Measurements from ENCODE around the gene LMTK2. TPM values are rescaled to one million over a fixed set of nuclear protein-coding genes. Genes with fewer than 3 reads are reported as not detected.

The LMTK2 gene
- total and polyA plus RNA-seq, 2 experiments from 2014 or later = 6.1 to 30.8 TPM

DNA sequence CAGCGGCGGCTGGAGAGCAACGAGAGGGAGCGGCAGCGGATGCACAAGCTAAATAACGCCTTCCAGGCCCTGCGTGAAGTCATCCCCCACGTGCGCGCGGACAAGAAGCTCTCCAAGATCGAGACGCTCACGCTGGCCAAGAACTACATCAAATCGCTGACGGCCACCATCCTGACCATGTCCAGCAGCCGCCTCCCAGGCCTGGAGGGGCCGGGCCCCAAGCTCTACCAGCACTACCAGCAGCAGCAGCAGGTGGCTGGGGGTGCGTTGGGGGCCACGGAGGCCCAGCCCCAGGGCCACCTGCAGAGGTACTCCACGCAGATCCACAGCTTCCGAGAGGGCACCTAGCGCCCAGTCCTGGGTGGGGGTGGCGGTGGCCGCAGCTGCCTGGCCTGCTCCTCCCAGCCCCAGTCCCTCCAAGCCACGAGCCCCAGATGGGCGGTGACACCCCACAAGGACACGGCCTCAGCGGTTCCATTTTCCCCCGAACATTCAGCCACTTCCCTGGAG, 105.9 kb downstream of the LMTK2 start:
- Mint-ChIP-seq H3K27me3 (ENCODE audit: insufficient read depth, low read depth, poor library complexity) (peaks cover 5% of the 10 kb centered on the region), H3K9me3 (no peaks in the 10 kb centered on the region)
- no peak for ATAC-seq

More for the DNA sequence above, 105.9 kb downstream of the LMTK2 start:
- H3K4me1 ChIP-seq (ENCODE audit: insufficient read depth) = no peaks in the 10 kb centered on the region
- Mint-ChIP-seq H3K36me3 (ENCODE audit: low read depth) (peaks cover under 1% of the 10 kb centered on the region; the same call in 1 of the 3 replicates), H3K4me3 (no peak overlapping the region), H3K27ac (no peak overlapping the region), H3K4me1 (peaks cover 6% of the 10 kb centered on the region)
- TF ChIP-seq EZH2 (IDR thresholded peaks at IDR 0.05; ENCODE audit: low read depth, unreplicated experiment) (no peak), ZNF331 (CRISPR knock-in tag; IDR thresholded peaks at IDR 0.05; ENCODE audit: low read depth) (no peak), CREB1 (CRISPR knock-in tag; IDR thresholded peaks at IDR 0.05; ENCODE audit: low read depth) (no peak), EZH2phosphoT487 (IDR thresholded peaks at IDR 0.05; ENCODE audit: unreplicated experiment) (no peak), ZNF114 (CRISPR knock-in tag; IDR thresholded peaks at IDR 0.05) (no peak), JUNB (IDR thresholded peaks at IDR 0.05; ENCODE audit: unreplicated experiment) (no peak), STAT1 (IDR thresholded peaks at IDR 0.05; ENCODE audit: unreplicated experiment) (no peak), POLR2AphosphoS5 (IDR thresholded peaks at IDR 0.05; ENCODE audit: low read depth) (no peak), NANOG (IDR thresholded peaks at IDR 0.05; ENCODE audit: borderline replicate concordance) (no peak)
- TF ChIP-seq, protein P1, sequence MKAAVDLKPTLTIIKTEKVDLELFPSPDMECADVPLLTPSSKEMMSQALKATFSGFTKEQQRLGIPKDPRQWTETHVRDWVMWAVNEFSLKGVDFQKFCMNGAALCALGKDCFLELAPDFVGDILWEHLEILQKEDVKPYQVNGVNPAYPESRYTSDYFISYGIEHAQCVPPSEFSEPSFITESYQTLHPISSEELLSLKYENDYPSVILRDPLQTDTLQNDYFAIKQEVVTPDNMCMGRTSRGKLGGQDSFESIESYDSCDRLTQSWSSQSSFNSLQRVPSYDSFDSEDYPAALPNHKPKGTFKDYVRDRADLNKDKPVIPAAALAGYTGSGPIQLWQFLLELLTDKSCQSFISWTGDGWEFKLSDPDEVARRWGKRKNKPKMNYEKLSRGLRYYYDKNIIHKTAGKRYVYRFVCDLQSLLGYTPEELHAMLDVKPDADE (IDR thresholded peaks at IDR 0.05) = no peak
- TF ChIP-seq, protein P2, sequence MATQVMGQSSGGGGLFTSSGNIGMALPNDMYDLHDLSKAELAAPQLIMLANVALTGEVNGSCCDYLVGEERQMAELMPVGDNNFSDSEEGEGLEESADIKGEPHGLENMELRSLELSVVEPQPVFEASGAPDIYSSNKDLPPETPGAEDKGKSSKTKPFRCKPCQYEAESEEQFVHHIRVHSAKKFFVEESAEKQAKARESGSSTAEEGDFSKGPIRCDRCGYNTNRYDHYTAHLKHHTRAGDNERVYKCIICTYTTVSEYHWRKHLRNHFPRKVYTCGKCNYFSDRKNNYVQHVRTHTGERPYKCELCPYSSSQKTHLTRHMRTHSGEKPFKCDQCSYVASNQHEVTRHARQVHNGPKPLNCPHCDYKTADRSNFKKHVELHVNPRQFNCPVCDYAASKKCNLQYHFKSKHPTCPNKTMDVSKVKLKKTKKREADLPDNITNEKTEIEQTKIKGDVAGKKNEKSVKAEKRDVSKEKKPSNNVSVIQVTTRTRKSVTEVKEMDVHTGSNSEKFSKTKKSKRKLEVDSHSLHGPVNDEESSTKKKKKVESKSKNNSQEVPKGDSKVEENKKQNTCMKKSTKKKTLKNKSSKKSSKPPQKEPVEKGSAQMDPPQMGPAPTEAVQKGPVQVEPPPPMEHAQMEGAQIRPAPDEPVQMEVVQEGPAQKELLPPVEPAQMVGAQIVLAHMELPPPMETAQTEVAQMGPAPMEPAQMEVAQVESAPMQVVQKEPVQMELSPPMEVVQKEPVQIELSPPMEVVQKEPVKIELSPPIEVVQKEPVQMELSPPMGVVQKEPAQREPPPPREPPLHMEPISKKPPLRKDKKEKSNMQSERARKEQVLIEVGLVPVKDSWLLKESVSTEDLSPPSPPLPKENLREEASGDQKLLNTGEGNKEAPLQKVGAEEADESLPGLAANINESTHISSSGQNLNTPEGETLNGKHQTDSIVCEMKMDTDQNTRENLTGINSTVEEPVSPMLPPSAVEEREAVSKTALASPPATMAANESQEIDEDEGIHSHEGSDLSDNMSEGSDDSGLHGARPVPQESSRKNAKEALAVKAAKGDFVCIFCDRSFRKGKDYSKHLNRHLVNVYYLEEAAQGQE (IDR thresholded peaks at IDR 0.05; ENCODE audit: unreplicated experiment) = no peak
- TF ChIP-seq, protein P3, sequence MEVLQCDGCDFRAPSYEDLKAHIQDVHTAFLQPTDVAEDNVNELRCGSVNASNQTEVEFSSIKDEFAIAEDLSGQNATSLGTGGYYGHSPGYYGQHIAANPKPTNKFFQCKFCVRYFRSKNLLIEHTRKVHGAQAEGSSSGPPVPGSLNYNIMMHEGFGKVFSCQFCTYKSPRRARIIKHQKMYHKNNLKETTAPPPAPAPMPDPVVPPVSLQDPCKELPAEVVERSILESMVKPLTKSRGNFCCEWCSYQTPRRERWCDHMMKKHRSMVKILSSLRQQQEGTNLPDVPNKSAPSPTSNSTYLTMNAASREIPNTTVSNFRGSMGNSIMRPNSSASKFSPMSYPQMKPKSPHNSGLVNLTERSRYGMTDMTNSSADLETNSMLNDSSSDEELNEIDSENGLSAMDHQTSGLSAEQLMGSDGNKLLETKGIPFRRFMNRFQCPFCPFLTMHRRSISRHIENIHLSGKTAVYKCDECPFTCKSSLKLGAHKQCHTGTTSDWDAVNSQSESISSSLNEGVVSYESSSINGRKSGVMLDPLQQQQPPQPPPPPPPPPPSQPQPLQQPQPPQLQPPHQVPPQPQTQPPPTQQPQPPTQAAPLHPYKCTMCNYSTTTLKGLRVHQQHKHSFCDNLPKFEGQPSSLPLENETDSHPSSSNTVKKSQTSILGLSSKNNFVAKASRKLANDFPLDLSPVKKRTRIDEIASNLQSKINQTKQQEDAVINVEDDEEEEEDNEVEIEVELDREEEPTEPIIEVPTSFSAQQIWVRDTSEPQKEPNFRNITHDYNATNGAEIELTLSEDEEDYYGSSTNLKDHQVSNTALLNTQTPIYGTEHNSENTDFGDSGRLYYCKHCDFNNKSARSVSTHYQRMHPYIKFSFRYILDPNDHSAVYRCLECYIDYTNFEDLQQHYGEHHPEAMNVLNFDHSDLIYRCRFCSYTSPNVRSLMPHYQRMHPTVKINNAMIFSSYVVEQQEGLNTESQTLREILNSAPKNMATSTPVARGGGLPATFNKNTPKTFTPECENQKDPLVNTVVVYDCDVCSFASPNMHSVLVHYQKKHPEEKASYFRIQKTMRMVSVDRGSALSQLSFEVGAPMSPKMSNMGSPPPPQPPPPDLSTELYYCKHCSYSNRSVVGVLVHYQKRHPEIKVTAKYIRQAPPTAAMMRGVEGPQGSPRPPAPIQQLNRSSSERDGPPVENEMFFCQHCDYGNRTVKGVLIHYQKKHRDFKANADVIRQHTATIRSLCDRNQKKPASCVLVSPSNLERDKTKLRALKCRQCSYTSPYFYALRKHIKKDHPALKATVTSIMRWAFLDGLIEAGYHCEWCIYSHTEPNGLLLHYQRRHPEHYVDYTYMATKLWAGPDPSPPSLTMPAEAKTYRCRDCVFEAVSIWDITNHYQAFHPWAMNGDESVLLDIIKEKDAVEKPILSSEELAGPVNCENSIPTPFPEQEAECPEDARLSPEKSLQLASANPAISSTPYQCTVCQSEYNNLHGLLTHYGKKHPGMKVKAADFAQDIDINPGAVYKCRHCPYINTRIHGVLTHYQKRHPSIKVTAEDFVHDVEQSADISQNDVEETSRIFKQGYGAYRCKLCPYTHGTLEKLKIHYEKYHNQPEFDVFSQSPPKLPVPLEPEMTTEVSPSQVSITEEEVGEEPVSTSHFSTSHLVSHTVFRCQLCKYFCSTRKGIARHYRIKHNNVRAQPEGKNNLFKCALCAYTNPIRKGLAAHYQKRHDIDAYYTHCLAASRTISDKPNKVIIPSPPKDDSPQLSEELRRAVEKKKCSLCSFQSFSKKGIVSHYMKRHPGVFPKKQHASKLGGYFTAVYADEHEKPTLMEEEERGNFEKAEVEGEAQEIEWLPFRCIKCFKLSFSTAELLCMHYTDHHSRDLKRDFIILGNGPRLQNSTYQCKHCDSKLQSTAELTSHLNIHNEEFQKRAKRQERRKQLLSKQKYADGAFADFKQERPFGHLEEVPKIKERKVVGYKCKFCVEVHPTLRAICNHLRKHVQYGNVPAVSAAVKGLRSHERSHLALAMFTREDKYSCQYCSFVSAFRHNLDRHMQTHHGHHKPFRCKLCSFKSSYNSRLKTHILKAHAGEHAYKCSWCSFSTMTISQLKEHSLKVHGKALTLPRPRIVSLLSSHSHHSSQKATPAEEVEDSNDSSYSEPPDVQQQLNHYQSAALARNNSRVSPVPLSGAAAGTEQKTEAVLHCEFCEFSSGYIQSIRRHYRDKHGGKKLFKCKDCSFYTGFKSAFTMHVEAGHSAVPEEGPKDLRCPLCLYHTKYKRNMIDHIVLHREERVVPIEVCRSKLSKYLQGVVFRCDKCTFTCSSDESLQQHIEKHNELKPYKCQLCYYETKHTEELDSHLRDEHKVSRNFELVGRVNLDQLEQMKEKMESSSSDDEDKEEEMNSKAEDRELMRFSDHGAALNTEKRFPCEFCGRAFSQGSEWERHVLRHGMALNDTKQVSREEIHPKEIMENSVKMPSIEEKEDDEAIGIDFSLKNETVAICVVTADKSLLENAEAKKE (CRISPR knock-in tag; IDR thresholded peaks at IDR 0.05) = no peak
- TF ChIP-seq, protein P4, sequence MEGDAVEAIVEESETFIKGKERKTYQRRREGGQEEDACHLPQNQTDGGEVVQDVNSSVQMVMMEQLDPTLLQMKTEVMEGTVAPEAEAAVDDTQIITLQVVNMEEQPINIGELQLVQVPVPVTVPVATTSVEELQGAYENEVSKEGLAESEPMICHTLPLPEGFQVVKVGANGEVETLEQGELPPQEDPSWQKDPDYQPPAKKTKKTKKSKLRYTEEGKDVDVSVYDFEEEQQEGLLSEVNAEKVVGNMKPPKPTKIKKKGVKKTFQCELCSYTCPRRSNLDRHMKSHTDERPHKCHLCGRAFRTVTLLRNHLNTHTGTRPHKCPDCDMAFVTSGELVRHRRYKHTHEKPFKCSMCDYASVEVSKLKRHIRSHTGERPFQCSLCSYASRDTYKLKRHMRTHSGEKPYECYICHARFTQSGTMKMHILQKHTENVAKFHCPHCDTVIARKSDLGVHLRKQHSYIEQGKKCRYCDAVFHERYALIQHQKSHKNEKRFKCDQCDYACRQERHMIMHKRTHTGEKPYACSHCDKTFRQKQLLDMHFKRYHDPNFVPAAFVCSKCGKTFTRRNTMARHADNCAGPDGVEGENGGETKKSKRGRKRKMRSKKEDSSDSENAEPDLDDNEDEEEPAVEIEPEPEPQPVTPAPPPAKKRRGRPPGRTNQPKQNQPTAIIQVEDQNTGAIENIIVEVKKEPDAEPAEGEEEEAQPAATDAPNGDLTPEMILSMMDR (conservative IDR thresholded peaks at IDR 0.05; ENCODE audit: low read depth in 2 of 2) = no peak
- H3K9me2 ChIP-seq (ENCODE audit: insufficient read depth) = no peaks in the 10 kb centered on the region
- H2AFZ ChIP-seq = no peak overlapping the region
- no peak overlapping the region for H3K27ac ChIP-seq (ENCODE audit: low read depth)
- no peak overlapping the region for H3K4me3 ChIP-seq
- no peaks in the 10 kb centered on the region for H3K27me3 ChIP-seq (ENCODE audit: insufficient read depth)
- DNase-seq (ENCODE audit: low spot score) = no peak
- no peaks in the 10 kb centered on the region for H3K36me3 ChIP-seq (ENCODE audit: insufficient read depth)
- H3K4me2 ChIP-seq = no peak overlapping the region
- H4K20me1 ChIP-seq (replicated peaks; ENCODE audit: insufficient read depth) = no peaks in the 10 kb centered on the region; the same call in 1 of the 2 replicates
- H3F3A ChIP-seq (replicated peaks; ENCODE audit: low read depth) = no peaks in the 10 kb centered on the region
- no peaks in the 10 kb centered on the region for H3K79me2 ChIP-seq (replicated peaks; ENCODE audit: insufficient read depth)
